ENCODE results near the gene NFATC4. TPM values are rescaled to one million over a fixed set of nuclear protein-coding genes. Genes with fewer than 3 reads are reported as not detected.

Gene NFATC4
- total and polyA plus RNA-seq, 2 donors (not counting 1 experiment from before 2014, with no cell fraction given): 3.1 to 7.6 TPM

DNA sequence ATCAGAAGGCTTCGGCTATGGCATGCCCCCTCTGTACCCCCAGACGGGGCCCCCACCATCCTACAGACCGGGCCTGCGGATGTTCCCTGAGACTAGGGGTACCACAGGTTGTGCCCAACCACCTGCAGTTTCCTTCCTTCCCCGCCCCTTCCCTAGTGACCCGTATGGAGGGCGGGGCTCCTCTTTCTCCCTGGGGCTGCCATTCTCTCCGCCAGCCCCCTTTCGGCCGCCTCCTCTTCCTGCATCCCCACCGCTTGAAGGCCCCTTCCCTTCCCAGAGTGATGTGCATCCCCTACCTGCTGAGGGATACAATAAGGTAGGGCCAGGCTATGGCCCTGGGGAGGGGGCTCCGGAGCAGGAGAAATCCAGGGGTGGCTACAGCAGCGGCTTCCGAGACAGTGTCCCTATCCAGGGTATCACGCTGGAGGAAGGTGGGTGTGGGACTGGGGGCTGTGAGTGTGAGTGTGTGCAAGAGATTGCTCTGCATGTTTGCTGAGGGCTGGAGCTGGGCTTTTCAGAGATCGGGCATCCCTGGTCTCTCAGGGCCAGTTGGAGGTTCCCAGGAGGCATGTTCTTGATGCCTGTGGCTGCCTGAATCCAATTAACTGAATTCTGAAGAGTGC is 8.6 kb downstream of the NFATC4 start:
- intact Hi-C loops (cut with micrococcal nuclease): no loop called here
- Mint-ChIP-seq H3K9me3 (ENCODE audit: insufficient read depth) (no peaks in the 10 kb centered on the region), H3K4me3 (no peak overlapping the region), H3K27me3 (no peaks in the 10 kb centered on the region), H3K4me1 (no peaks in the 10 kb centered on the region), H3K27ac (no peak overlapping the region)
- Histone ChIP-seq H2AFZ (ENCODE audit: insufficient read depth, low read depth, low read length, poor library complexity, severe bottlenecking) (no peak overlapping the region), H3K27me3 (replicated peaks in 1 of 4; ENCODE audit: control extremely low read depth in 1 of 4, control insufficient read depth in 3 of 4, insufficient read depth in 4 of 4, low read length in 3 of 4) (peaks cover 0 to 8% (median 0%) of the 10 kb centered on the region in 4 experiments), H3K79me2 (ENCODE audit: control insufficient read depth, insufficient read depth, low read length) (no peaks in the 10 kb centered on the region), H4K20me1 (ENCODE audit: control insufficient read depth, insufficient read depth, low read length, poor library complexity, severe bottlenecking) (no peaks in the 10 kb centered on the region), H3K4me1 (ENCODE audit: control insufficient read depth in 2 of 2, insufficient read depth in 2 of 2, low read length in 2 of 2) (no peaks in the 10 kb centered on the region), H3K9me3 (ENCODE audit: control extremely low read depth in 1 of 3, control insufficient read depth in 2 of 3, insufficient read depth in 1 of 3, low read length in 2 of 3) (no peaks in the 10 kb centered on the region), H3K9ac (ENCODE audit: low read length) (no peak overlapping the region), H3K4me2 (replicated peaks; ENCODE audit: low read depth, low read length, poor library complexity, severe bottlenecking) (no peak overlapping the region), H3K27ac (ENCODE audit: low read length in 2 of 2) (no peak overlapping the region), H3K4me3 (ENCODE audit: control extremely low read depth in 1 of 5, extremely low read depth in 1 of 5, insufficient read depth in 1 of 5, low read depth in 2 of 5, low read length in 4 of 5) (no peak overlapping the region), H3K36me3 (replicated peaks in 1 of 2; ENCODE audit: control extremely low read depth in 1 of 2, control insufficient read depth in 1 of 2, extremely low read depth in 1 of 2, insufficient read depth in 2 of 2, low read length in 1 of 2) (no peaks in the 10 kb centered on the region)
- WGBS (ENCODE audit: insufficient coverage): 79% methylated on average over 9 of the region's 16 CpGs
- no peak for ATAC-seq (ENCODE audit: low read depth)
- TF ChIP-seq CTCF (IDR thresholded peaks at IDR 0.05) (no peak), EZH2 (IDR thresholded peaks at IDR 0.05; ENCODE audit: borderline replicate concordance, insufficient read depth, low read depth, low read length, poor library complexity, severe bottlenecking) (no peak)
- DNase-seq: no peak
- POLR2A ChIA-PET: no interaction called here
- CTCF ChIA-PET: interaction anchor here (1.0 kb wide), 1 partner anchor 11 kb away, joined by 5 read pairs; no protein-coding TSS in a partner anchor

GRCh38 chr14:24377126-24377525 is 9.1 kb downstream of the NFATC4 start:
- H3K27ac Mint-ChIP-seq: no peak overlapping the region
- Histone ChIP-seq H4K20me1 (ENCODE audit: control insufficient read depth, insufficient read depth, low read length, poor library complexity, severe bottlenecking) (no peaks in the 10 kb centered on the region), H2AFZ (ENCODE audit: insufficient read depth, low read depth, low read length, poor library complexity, severe bottlenecking) (no peak overlapping the region), H3K27ac (ENCODE audit: low read length in 2 of 2) (no peak overlapping the region), H3K4me2 (replicated peaks; ENCODE audit: low read depth, low read length, poor library complexity, severe bottlenecking) (no peak overlapping the region), H3K4me1 (ENCODE audit: control insufficient read depth in 2 of 2, insufficient read depth in 2 of 2, low read length in 2 of 2) (no peaks in the 10 kb centered on the region), H3K9ac (ENCODE audit: low read length) (no peak overlapping the region), H3K36me3 (replicated peaks in 1 of 2; ENCODE audit: control extremely low read depth in 1 of 2, control insufficient read depth in 1 of 2, extremely low read depth in 1 of 2, insufficient read depth in 2 of 2, low read length in 1 of 2) (no peaks in the 10 kb centered on the region), H3K9me3 (ENCODE audit: control extremely low read depth in 1 of 3, control insufficient read depth in 2 of 3, insufficient read depth in 1 of 3, low read length in 2 of 3) (no peaks in the 10 kb centered on the region), H3K4me3 (ENCODE audit: control extremely low read depth in 1 of 5, extremely low read depth in 1 of 5, insufficient read depth in 1 of 5, low read depth in 2 of 5, low read length in 4 of 5) (no peak overlapping the region), H3K27me3 (replicated peaks in 1 of 4; ENCODE audit: control extremely low read depth in 1 of 4, control insufficient read depth in 3 of 4, insufficient read depth in 4 of 4, low read length in 3 of 4) (peaks cover 0 to 8% (median 0%) of the 10 kb centered on the region in 4 experiments), H3K79me2 (ENCODE audit: control insufficient read depth, insufficient read depth, low read length) (no peaks in the 10 kb centered on the region)
- TF ChIP-seq EZH2 (IDR thresholded peaks at IDR 0.05; ENCODE audit: borderline replicate concordance, insufficient read depth, low read depth, low read length, poor library complexity, severe bottlenecking) (no peak), CTCF (IDR thresholded peaks at IDR 0.05) (no peak)
- ChIA-PET POLR2A (no interaction called here), CTCF (interaction anchor here (1.0 kb wide), 1 partner anchor 11 kb away, joined by 5 read pairs; no protein-coding TSS in a partner anchor)
- DNase-seq: no peak
- H3K9me3 Mint-ChIP-seq (ENCODE audit: insufficient read depth): no peaks in the 10 kb centered on the region
- no peak overlapping the region for H3K4me3 Mint-ChIP-seq
- WGBS (ENCODE audit: insufficient coverage): 86% methylated on average over 5 of the region's 7 CpGs
- H3K4me1 Mint-ChIP-seq: no peaks in the 10 kb centered on the region
- no peak for ATAC-seq (ENCODE audit: low read depth)
- intact Hi-C loops (cut with micrococcal nuclease): no loop called here
- no peaks in the 10 kb centered on the region for H3K27me3 Mint-ChIP-seq

All from B cell (primary cell).